T-helper 2 cell treated with Interferon-gamma antibody and Interleukin-4, amounts not matched to agents 100 ng/mL and 5 ng/mL, for 36 hours (primary cell): ENCODE results near the gene ZSCAN18. TPM values are rescaled to one million over a fixed set of nuclear protein-coding genes. Genes with fewer than 3 reads are reported as not detected.

ENCODE experiments used
- intact Hi-C: fragments of 100-400 bp; cut with micrococcal nuclease; formaldehyde crosslinking; loops from one replicate; pipeline ENCODE4 v1.15.1; 2023
- total RNA-seq: library from RNA; stranded (reverse); gene quantifications from 2 replicates; pipeline ENCODE4 v1.2.3, GENCODE V29; 2022

ZSCAN18 gene
- total RNA-seq, 1 donor from 2014 or later: 2.7 TPM

DNA sequence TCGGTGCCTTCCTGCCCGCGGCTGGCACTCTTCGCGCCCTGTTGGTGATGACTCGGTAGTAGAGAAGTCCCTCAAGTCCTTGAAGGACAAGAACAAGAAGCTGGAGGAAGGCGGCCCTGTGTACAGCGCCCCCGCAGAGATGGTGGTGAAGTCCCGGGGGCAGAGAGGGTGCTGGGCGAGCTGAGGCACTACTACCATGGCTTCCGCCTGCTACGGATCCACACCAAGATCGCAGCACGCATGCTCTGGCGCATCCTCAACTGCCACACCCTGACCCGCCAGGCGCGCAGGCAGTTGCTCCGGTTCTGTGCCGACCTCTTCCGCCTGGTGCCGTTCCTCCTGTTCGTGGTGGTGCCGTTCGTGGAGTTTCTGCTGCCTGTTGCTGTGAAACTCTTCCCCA, 53.1 kb downstream of the ZSCAN18 start:
- intact Hi-C loops: no loop called here

DNA sequence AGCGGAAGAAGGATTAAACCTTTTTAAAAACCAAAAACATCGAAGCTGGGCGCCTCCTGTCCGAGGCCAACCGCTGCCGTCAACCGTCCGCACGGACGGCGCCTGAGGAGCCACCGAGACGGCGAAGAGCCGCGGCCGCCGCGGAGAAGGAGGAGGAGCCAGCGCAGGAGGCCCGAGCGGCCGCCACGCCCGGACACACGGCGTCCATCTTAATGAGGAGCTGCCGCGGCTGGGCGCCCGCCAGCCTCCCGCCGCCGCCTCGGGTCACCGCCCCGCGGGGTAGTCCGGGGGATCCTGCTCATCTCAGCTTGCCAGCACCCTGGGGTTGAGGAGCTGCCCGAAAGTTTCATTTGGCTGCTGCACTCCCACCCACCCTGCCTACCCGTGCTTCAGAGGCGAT, 53.6 kb downstream of the ZSCAN18 start:
- intact Hi-C loops: no loop called here

DNA sequence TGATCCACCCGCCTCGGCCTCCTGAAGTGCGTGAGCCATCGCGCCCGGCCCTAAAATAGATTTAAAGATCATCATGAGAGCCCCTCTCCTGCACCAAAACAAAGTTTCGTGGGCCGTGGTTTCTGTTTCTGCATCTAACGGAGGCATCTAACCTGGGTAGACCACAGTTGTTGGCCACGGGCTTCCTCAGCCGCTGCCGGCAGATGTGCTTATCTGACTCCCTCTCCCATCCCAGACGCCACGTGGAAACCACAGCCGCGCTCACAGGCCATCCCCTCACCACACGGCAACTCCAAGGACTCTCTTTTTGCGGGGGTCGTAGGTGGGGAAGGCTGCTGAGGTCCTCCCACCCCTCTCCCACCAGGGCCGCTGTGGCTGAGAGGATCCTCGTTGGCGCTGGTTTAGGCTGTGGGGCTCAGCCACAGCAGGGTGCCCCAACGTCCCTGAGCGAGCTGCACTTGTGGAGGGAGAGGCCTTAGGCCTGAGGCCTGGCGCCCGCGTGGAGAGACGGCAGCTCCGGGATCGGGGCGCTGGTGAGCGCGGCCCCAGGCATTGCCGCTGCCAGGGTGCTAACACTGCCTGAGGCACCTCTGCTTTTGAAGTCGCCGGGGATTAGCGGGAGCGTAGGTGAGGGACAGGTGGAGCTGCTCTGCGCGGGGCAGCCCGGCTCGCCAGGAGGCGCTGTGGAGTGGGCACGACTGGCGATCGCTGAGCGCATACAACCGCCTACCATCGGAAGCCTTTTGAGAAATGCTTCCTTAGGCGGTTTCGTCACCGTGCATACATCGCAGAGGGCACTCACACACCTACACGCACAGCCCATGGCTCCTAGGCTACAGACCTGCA, 55.3 kb downstream of the ZSCAN18 start:
- intact Hi-C loops: no loop called here

- intact Hi-C loops: no loop called here
These were observed 57.1 kb downstream of the ZSCAN18 start for GRCh38 chr19:58040751-58041525.

- intact Hi-C loops: no loop called here
These were observed 59.3 kb downstream of the ZSCAN18 start for GRCh38 chr19:58038688-58039204.

GRCh38 chr19:58037927-58038687, 59.9 kb downstream of the ZSCAN18 start:
- intact Hi-C loops: no loop called here

- intact Hi-C loops: no loop called here
These were observed 62.2 kb downstream of the ZSCAN18 start for GRCh38 chr19:58035863-58036262.

DNA sequence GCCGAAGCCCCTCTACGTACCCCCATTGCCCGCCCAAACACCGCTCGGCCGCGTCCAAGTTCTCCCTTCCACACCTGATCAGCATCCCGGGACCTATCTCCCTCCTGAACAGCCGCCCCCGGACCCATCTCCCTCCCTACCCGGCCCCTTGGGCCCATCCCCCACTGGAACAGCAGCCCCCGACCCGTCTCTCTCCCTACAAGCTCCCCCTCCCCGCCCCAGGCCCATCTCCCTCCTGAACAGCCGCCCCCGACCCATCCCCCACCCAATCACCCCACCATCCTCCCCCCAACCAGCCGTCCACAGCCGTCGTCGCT, 63.6 kb downstream of the ZSCAN18 start:
- intact Hi-C loops: no loop called here

Other genes starting within 250 kb of the ZSCAN18 start
- gene ZNF587, start 248.4 kb downstream of the ZSCAN18 start, total RNA-seq: 36.1 and 37.7 TPM in 2 replicates
- gene ZNF814, start 209.2 kb downstream of the ZSCAN18 start, total RNA-seq: 12.5 and 13.5 TPM in 2 replicates
- gene ZNF417, start 181.6 kb downstream of the ZSCAN18 start, total RNA-seq: 17.9 and 22.0 TPM in 2 replicates
- gene ZNF418, start 162.8 kb downstream of the ZSCAN18 start, total RNA-seq: 1.5 and 2.6 TPM in 2 replicates
- 4.2 and 4.6 TPM in 2 replicates for gene ZNF256, start 150.5 kb downstream of the ZSCAN18 start, total RNA-seq
- gene C19orf18, start 123.7 kb downstream of the ZSCAN18 start, total RNA-seq: 0.30 and 0.34 TPM in 2 replicates
- gene ZNF606, start 95.4 kb downstream of the ZSCAN18 start, total RNA-seq: 10.0 and 11.5 TPM in 2 replicates
- gene ZSCAN1, start 64.2 kb downstream of the ZSCAN18 start, total RNA-seq: not detected in 2 replicates
- gene ZNF135, start 38.9 kb downstream of the ZSCAN18 start, total RNA-seq: 0.09 TPM in 1 of 2 replicates, not detected in the other
- gene ZNF329, start 52.6 kb upstream of the ZSCAN18 start, total RNA-seq: 3.0 and 3.2 TPM in 2 replicates
- 19.0 and 20.3 TPM in 2 replicates for gene ZNF274, start 84.8 kb upstream of the ZSCAN18 start, total RNA-seq
- gene ZNF544, start 130.7 kb upstream of the ZSCAN18 start, total RNA-seq: 38.7 and 39.8 TPM in 2 replicates
- gene ZNF8, start 180.7 kb upstream of the ZSCAN18 start, total RNA-seq: 4.8 and 4.9 TPM in 2 replicates
- 60.7 and 68.2 TPM in 2 replicates for gene ERVK3-1, start 207.1 kb upstream of the ZSCAN18 start, total RNA-seq
- gene ZSCAN22, start 228.8 kb upstream of the ZSCAN18 start, total RNA-seq: 3.6 and 4.3 TPM in 2 replicates